Measurements from ENCODE around the gene NUP205. TPM values are rescaled to one million over a fixed set of nuclear protein-coding genes. Genes with fewer than 3 reads are reported as not detected.

The NUP205 gene
- total and polyA plus RNA-seq, 2 experiments from 2014 or later, result 15.2 to 44.6 TPM

GRCh38 chr7:135539629-135540028 is 18.1 kb upstream of the NUP205 start:
- DNase-seq (ENCODE audit: low spot score), result no peak
- Histone ChIP-seq H4K20me1 (ENCODE audit: insufficient read depth, poor library complexity, severe bottlenecking) (no peaks in the 10 kb centered on the region), H3K4me1 (ENCODE audit: insufficient read depth) (no peaks in the 10 kb centered on the region), H3K9me2 (replicated peaks; ENCODE audit: insufficient read depth) (no peaks in the 10 kb centered on the region), H3K4me2 (no peak overlapping the region), H3K36me3 (replicated peaks; ENCODE audit: insufficient read depth, low read depth) (no peaks in the 10 kb centered on the region), H3K79me2 (no peaks in the 10 kb centered on the region), H2AFZ (no peak overlapping the region), H3K27me3 (no peaks in the 10 kb centered on the region), H3K4me3 (no peak overlapping the region), H3K9me3 (ENCODE audit: low read depth) (no peaks in the 10 kb centered on the region), H3K27ac (no peak overlapping the region)
- 91% methylated on average over 2 of the region's 2 CpGs for WGBS (ENCODE audit: low lambda C conversion rate, missing lambda C conversion rate)
- TF ChIP-seq EZH2 (IDR thresholded peaks at IDR 0.05; ENCODE audit: borderline replicate concordance), result no peak
- no peak for TF ChIP-seq CTCF (IDR thresholded peaks at IDR 0.05; ENCODE audit: poor library complexity)
- TF ChIP-seq EZH2phosphoT487 (IDR thresholded peaks at IDR 0.05; ENCODE audit: low read depth, severe bottlenecking, unreplicated experiment), result no peak

GRCh38 chr7:135541029-135541428 is 16.7 kb upstream of the NUP205 start:
- Histone ChIP-seq H4K20me1 (ENCODE audit: insufficient read depth, poor library complexity, severe bottlenecking) (no peaks in the 10 kb centered on the region), H3K27ac (no peak overlapping the region), H3K9me2 (replicated peaks; ENCODE audit: insufficient read depth) (no peaks in the 10 kb centered on the region), H2AFZ (no peak overlapping the region), H3K4me2 (no peak overlapping the region), H3K4me3 (no peak overlapping the region), H3K4me1 (ENCODE audit: insufficient read depth) (no peaks in the 10 kb centered on the region), H3K27me3 (no peaks in the 10 kb centered on the region), H3K9me3 (ENCODE audit: low read depth) (no peaks in the 10 kb centered on the region), H3K36me3 (replicated peaks; ENCODE audit: insufficient read depth, low read depth) (no peaks in the 10 kb centered on the region), H3K79me2 (no peaks in the 10 kb centered on the region)
- TF ChIP-seq CTCF (IDR thresholded peaks at IDR 0.05; ENCODE audit: poor library complexity) (no peak), EZH2 (IDR thresholded peaks at IDR 0.05; ENCODE audit: borderline replicate concordance) (no peak), EZH2phosphoT487 (IDR thresholded peaks at IDR 0.05; ENCODE audit: low read depth, severe bottlenecking, unreplicated experiment) (no peak)
- no peak for DNase-seq (ENCODE audit: low spot score)
- WGBS (ENCODE audit: low lambda C conversion rate, missing lambda C conversion rate), result 95% methylated on average over 6 of the region's 6 CpGs

GRCh38 chr7:135550196-135550595 is 7.5 kb upstream of the NUP205 start:
- H3K4me2 ChIP-seq, result no peak overlapping the region

More at GRCh38 chr7:135550196-135550595, 7.5 kb upstream of the NUP205 start:
- Histone ChIP-seq H3K79me2 (no peaks in the 10 kb centered on the region), H3K9me3 (ENCODE audit: low read depth) (no peaks in the 10 kb centered on the region), H3K27me3 (no peaks in the 10 kb centered on the region), H4K20me1 (ENCODE audit: insufficient read depth, poor library complexity, severe bottlenecking) (no peaks in the 10 kb centered on the region), H3K9me2 (replicated peaks; ENCODE audit: insufficient read depth) (no peaks in the 10 kb centered on the region), H3K4me3 (no peak overlapping the region), H3K27ac (no peak overlapping the region), H3K36me3 (replicated peaks; ENCODE audit: insufficient read depth, low read depth) (no peaks in the 10 kb centered on the region), H2AFZ (no peak overlapping the region), H3K4me1 (ENCODE audit: insufficient read depth) (no peaks in the 10 kb centered on the region)
- WGBS (ENCODE audit: low lambda C conversion rate, missing lambda C conversion rate), result 87% methylated on average over 7 of the region's 7 CpGs
- TF ChIP-seq EZH2phosphoT487 (IDR thresholded peaks at IDR 0.05; ENCODE audit: low read depth, severe bottlenecking, unreplicated experiment), result no peak
- no peak for TF ChIP-seq EZH2 (IDR thresholded peaks at IDR 0.05; ENCODE audit: borderline replicate concordance)
- no peak for TF ChIP-seq CTCF (IDR thresholded peaks at IDR 0.05; ENCODE audit: poor library complexity)
- no peak for DNase-seq (ENCODE audit: low spot score)

All from hepatocyte (in vitro differentiated cells).